ENCODE results near the gene PABPN1L.

PABPN1L gene

DNA sequence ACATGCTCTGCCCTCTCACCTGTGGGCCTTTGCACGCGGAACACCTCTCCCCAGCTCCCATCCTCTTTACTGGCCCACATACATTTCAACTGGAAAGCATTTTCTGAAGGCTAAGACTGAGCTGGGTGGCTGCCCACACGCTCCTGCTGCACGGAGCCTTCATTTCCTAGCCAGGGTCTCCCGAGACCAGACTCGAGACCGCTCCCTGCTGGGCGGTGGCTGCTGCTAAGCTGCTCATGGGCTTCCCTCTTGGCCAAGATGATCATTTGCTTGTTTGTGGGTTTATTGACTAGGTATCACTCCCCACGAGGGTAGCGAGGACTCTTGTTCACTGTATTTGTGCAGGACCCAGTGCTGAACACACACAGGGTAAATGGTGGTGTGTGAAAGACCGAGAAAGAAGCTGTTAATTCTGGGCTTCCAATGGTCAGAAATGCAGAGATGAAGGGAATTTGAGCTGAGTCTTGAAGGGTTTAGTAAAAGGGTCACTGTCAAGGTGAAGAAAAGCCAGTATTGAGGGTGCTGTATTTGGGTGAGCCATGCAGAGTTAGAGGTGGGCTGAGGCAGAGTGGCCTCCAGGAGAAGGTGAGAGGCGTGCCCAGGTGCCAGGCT lies 8.6 kb downstream of the PABPN1L start:
- Mint-ChIP-seq H3K9me3 (ENCODE audit: low read depth) (no peaks in the 10 kb centered on the region), H3K4me3 (peak overlapping the region; percentile 100), H3K27ac (peak overlapping the region; percentile 94), H3K27me3 (no peaks in the 10 kb centered on the region), H3K36me3 (no peaks in the 10 kb centered on the region), H3K4me1 (ENCODE audit: low read depth) (peaks cover 32% of the 10 kb centered on the region)

DNA sequence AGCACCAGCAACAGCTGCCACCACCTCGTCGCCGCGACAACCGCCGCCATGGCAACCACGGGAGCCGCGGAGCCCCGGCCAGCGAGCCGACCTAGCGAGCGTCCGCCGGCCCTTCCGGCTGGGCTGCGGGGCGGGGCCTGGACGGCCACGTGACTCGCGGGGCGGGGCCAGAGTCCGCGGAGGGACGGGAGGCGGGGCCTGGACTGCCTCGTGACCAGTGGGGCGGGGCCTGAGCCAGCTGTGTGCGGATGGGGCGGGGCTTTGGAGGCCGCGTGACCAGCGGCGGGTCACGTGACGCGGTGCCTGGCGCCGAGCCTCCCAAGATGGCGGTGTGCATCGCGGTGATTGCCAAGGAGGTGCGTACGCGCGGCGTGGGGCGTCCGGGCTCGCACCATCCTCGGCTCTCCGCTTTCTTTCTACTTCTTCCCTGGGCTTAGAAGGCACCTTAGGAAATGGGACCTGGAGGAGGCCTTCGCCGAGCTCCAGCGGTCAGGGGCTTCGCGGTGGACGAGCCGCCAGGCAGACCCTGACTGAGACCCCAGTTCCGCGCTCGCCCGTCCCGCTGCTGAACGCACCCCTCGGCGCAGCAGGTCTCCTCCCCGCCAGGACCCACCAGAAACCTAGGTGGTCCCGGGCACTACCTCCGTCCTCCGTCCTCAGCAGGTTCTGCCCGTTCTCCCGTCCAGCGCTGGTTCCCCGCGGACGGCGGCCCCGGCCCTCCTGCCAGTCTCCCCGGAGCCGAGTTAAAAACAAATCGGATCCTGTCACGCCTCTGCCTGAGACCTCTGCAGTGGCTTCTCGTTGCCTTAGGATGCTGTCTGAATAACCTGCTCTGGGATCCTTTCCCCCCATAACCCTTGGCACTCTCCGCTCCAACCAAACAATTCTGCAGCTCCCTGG lies 9.4 kb downstream of the PABPN1L start, which contains the start of the genes GALNS and TRAPPC2L:
Gene GALNS, minus strand, starts transcription at position 120 of the 900 bp plus-strand sequence. Its CDS starts 70 bp downstream, at position 50.
Gene TRAPPC2L, plus strand, starts transcription at position 300 of the 900 bp plus-strand sequence. Its CDS starts 24 bp downstream, at position 324.
- Mint-ChIP-seq H3K27me3 (no peaks in the 10 kb centered on the region), H3K4me3 (peak within 1 kb of the TSS; percentile 100), H3K9me3 (ENCODE audit: low read depth) (no peaks in the 10 kb centered on the region), H3K4me1 (ENCODE audit: low read depth) (peaks cover 34% of the 10 kb centered on the region), H3K27ac (peak within 1 kb of the TSS; percentile 94), H3K36me3 (no peaks in the 10 kb centered on the region)

DNA sequence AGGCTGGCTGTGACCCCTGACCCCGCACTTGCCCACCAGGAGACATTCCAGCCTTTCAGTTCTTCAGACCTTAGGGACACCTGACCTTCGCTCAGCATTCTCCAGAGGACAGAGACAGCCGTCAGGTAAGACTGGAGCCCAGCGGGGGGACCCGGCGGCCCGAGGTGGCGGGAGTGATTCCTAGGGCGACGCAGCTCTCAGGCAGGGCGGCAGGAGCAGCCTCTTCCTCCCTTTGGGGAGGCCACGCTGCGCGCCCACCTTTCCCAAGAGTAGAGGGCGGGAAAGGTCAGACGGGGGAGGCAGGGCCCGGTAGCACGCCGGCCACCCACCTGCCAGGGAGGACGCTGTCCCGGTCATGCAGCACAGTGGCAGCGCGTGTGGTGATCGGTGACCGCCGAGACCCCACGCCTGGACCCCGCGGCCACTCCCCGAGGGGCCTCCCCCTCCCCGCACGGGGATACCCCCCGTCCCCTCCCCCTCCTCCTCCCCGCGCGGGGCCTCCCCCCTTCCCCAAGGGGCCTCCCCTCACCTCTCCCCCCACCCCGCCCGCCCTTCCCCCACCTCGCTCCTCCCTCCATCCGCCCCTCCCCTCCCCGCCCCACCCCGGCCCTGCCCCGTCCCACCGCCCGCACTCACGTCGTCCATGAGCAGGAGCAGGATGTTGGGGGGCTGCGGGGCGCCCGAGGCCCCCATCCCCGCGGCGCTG lies 10.2 kb downstream of the PABPN1L start:
- Mint-ChIP-seq H3K27ac (no peak overlapping the region), H3K36me3 (no peaks in the 10 kb centered on the region), H3K27me3 (no peaks in the 10 kb centered on the region), H3K9me3 (ENCODE audit: low read depth) (no peaks in the 10 kb centered on the region), H3K4me1 (ENCODE audit: low read depth) (peaks cover 34% of the 10 kb centered on the region), H3K4me3 (peak overlapping the region; percentile 79)

DNA sequence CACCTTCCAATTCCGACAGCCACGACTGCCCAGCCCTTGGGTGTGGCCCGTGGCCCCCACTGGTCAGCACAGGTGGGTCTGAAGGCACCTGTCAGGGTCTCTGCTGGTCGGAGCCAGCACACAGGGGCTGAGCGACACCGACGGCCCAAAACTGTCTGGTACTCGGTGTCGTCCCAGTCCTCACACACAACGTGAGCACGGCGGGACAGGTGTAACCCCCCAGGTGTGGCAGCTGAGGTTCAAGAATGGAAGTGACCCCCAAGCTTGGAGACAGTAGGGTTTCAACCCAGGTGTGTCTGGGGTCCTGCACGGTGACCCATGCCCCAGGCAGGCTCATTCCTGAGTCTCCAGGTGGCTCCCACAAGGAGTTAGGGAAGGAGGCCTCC lies 10.7 kb downstream of the PABPN1L start:
- Mint-ChIP-seq H3K4me1 (ENCODE audit: low read depth) (peaks cover 34% of the 10 kb centered on the region), H3K36me3 (no peaks in the 10 kb centered on the region), H3K4me3 (peak overlapping the region; percentile 79), H3K9me3 (ENCODE audit: low read depth) (no peaks in the 10 kb centered on the region), H3K27ac (no peak overlapping the region), H3K27me3 (no peaks in the 10 kb centered on the region)

DNA sequence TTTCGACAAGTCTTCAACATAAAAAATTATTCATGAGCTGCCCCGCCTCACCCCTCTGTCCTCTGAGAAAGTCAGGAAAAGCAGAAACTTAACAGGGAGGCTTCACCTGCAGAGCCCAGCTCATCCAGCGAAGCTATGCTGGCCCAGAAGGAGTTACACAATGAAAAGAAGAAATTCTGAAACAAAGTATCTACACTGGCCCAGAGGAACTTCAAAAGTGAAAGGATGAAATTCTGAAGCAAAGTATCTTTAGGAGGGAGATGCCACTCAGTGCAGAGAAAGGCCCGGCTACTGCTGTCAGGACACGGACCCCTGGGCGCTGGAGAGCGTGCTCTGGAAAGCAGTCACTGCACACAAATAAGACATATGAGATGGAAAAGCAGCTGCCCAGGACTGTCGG lies 11.3 kb downstream of the PABPN1L start:
- peak overlapping the region; percentile 54 for H3K27ac Mint-ChIP-seq
- peak overlapping the region; percentile 79 for H3K4me3 Mint-ChIP-seq
- H3K4me1 Mint-ChIP-seq (ENCODE audit: low read depth): peaks cover 34% of the 10 kb centered on the region
- H3K27me3 Mint-ChIP-seq: no peaks in the 10 kb centered on the region
- H3K36me3 Mint-ChIP-seq: no peaks in the 10 kb centered on the region
- no peaks in the 10 kb centered on the region for H3K9me3 Mint-ChIP-seq (ENCODE audit: low read depth)

DNA sequence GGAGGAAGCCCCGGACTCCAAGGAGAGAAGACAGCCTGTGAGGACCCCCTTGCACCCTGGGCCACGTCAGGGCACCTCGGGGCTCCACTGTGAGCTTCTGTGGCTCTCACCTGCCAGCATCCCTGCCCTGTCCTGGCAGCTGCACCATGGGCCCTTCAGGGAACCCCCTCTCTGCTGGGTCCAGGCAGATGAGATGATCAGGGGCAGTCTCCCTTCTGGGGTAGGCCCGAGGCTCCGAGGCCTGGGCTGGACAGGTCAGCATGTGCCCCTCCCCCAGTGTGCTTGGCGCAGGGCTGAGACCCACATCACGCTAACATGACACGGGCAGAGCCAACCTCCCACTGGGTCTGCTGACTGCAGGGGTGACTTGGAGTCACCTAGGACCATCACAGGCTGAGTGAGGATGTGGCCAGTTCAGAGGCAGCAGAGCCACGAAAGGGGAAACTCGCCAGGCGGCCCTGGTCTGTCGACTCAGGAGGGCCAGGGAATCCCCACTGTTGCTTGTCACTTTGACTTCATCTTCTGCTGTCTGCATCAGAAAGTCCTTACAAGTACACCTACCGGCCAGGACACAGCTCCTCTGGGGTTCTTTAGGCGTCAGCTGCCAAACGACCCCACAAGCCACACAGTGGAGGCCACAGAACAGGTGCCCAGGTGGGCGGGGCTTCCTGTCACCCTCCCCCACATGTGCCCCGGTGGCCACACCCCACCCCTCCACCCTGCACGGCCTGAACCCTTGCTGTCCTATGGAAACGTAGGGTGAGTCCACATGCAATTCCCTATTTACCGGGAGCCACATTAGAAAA lies 12.0 kb downstream of the PABPN1L start:
- Mint-ChIP-seq H3K9me3 (ENCODE audit: low read depth) (no peaks in the 10 kb centered on the region), H3K27me3 (no peaks in the 10 kb centered on the region), H3K4me3 (peak overlapping the region; percentile 79), H3K27ac (no peak overlapping the region), H3K4me1 (ENCODE audit: low read depth) (peaks cover 34% of the 10 kb centered on the region), H3K36me3 (no peaks in the 10 kb centered on the region)

DNA sequence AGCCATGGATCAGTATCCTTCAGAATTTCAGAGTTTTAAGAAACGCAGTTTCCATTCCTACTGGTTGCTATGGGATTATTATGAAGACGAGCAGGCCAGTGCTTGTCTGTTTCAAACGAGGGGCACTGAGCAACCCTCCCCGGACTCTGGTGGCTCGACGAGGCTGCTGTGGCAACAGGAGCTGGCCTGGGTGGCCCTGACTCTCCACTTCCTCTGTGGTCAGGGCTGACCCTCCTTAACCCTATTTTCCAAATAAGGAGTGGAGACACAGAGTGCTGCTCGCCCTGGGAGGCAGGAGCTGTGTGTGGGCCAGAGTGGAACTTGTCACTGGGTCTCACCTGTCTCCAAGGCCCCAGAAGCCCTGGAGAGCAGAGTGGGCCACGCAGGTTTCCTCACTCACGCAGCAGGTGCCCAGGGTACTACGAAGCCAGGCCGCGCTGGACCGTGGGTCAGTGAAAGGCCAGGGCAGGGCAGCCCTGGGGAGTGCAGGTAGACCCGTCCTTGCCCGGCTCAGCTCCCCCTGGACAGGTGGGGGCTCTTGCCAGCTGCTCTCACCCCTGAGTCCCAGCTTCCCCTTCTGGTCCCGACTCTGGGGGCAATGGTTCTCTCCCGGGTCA lies 13.0 kb downstream of the PABPN1L start:
- Mint-ChIP-seq H3K9me3 (ENCODE audit: low read depth) (no peaks in the 10 kb centered on the region), H3K4me1 (ENCODE audit: low read depth) (peaks cover 26% of the 10 kb centered on the region), H3K27ac (no peak overlapping the region), H3K4me3 (no peak overlapping the region), H3K36me3 (no peaks in the 10 kb centered on the region), H3K27me3 (no peaks in the 10 kb centered on the region)

DNA sequence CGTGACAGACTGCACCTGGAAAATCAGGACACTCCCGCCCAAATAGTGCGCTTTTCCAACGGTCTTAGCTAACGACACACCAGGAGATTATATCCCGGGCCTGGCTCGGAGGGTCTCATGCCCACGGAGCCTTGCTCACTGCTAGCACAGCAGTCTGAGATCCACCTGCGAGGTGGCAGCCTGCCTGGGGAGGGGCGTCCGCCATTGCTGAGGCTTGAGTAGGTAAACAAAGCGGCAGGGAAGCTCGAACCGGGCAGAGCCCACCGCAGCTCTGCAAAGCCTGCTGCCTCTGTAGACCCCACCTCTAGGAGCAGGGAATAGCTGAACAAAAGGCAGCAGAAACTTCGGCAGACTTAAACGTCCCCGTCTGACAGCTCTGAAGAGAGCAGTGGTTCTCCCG lies 14.8 kb downstream of the PABPN1L start:
- no peaks in the 10 kb centered on the region for H3K9me3 Mint-ChIP-seq (ENCODE audit: low read depth)
- H3K27ac Mint-ChIP-seq: no peak overlapping the region

DNA sequence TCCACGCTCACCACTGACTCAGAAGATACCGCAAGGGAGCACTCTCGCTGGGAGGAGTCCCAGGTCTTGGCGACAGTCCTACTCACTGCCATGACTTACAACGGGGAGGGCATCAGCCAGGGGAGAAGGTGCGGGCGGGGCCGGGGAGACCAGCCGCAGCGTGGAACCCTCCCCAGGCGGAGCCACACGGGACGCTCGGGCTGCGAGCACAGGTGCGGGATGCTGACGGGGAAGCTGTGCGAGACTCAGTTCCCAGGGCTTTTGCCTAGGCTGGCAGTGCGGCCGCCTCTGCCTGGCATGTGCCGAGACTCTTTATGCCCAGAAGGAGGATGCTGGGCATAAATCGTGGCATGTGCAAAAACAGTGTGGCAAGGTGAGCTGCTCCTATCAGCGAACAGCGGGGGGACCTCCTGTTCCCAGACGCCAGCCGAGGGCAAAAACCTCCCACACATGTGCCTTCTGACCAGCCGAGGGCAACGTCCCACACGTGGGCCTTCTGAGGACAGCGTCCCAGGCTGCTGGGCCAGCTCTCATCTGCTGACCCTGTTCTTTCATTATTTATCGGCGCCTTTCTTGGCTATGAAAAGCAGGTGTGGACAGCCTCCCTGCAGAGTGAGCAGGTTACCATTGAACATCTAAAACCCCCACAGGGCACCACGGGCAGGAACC lies 15.8 kb downstream of the PABPN1L start:
- no peak overlapping the region for H3K4me3 Mint-ChIP-seq

More for the DNA sequence above, 14.8 kb downstream of the PABPN1L start:
- H3K36me3 Mint-ChIP-seq: no peaks in the 10 kb centered on the region
- H3K4me1 Mint-ChIP-seq (ENCODE audit: low read depth): peaks cover 16% of the 10 kb centered on the region
- no peak overlapping the region for H3K4me3 Mint-ChIP-seq
- H3K27me3 Mint-ChIP-seq: no peaks in the 10 kb centered on the region

DNA sequence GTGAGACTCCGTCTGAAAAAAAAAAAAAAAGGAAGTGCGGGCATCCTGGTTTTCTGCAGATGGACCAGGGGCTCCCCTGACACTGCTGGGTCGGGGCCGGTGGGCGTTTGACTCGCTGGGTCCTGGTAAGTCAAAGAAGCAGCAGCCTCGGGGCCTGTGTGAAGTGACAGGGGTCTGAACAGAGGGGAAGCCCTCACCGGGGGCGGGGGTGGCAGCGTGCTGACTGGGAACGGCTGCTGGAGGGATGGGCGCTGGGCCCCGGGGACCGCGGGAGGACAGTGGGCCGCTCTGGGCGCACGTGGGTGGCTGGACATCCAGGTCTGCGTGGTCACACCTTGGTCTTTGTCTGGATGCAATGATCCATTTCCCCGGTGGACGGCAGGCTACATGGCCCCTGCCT lies 17.9 kb downstream of the PABPN1L start:
- H3K27ac Mint-ChIP-seq: no peak overlapping the region
- H3K27me3 Mint-ChIP-seq: no peaks in the 10 kb centered on the region
- peaks cover 2% of the 10 kb centered on the region for H3K4me1 Mint-ChIP-seq (ENCODE audit: low read depth)
- H3K36me3 Mint-ChIP-seq: no peaks in the 10 kb centered on the region
- H3K9me3 Mint-ChIP-seq (ENCODE audit: low read depth): no peaks in the 10 kb centered on the region
- no peak overlapping the region for H3K4me3 Mint-ChIP-seq

More for the DNA sequence above, 15.8 kb downstream of the PABPN1L start:
- H3K9me3 Mint-ChIP-seq (ENCODE audit: low read depth): no peaks in the 10 kb centered on the region
- H3K4me1 Mint-ChIP-seq (ENCODE audit: low read depth): peaks cover 12% of the 10 kb centered on the region
- no peak overlapping the region for H3K27ac Mint-ChIP-seq
- H3K27me3 Mint-ChIP-seq: no peaks in the 10 kb centered on the region
- no peaks in the 10 kb centered on the region for H3K36me3 Mint-ChIP-seq

DNA sequence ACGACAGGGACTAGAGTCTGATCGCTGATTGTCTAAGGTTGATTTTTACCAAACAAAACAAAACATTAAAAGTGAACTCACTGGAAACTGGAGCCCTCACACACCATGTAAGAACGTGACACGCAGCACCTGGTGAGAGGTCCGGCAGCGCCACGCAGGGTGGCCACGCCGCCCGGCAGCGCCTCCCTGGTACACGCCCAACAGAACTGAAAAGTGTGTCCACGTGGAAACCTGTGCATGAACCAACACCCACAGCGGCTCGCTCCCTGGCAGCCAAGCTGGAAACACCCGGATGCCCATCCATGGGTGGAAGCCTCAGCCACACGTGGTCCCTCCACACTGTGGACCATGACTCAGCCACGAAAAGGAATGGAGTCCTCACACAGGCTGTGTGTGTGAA lies 18.8 kb downstream of the PABPN1L start:
- no peaks in the 10 kb centered on the region for H3K36me3 Mint-ChIP-seq

DNA sequence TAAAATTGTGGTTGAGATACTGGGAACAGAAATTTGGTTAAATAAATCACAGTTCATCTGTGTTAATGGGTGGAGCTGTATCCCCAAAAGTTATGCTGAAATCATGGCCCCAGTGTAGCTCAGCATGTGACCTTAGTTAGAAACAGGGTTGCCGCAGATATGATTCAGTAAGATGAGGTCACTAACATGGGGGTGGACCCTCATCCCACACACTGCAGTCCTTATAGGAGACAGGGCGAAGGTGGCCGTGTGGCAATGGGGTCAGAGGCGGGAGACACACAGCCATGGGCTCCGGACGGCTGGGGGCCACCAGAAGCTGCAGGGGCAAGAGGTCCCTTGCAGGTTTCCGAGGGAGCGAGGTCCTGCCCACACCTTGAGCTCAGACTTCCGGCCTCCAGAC lies 20.4 kb downstream of the PABPN1L start:
- H3K4me1 Mint-ChIP-seq (ENCODE audit: low read depth): no peaks in the 10 kb centered on the region
- H3K36me3 Mint-ChIP-seq: no peaks in the 10 kb centered on the region
- H3K27me3 Mint-ChIP-seq: no peaks in the 10 kb centered on the region
- no peaks in the 10 kb centered on the region for H3K9me3 Mint-ChIP-seq (ENCODE audit: low read depth)
- no peak overlapping the region for H3K27ac Mint-ChIP-seq
- no peak overlapping the region for H3K4me3 Mint-ChIP-seq

More for the DNA sequence above, 18.8 kb downstream of the PABPN1L start:
- Mint-ChIP-seq H3K4me1 (ENCODE audit: low read depth) (peaks cover 2% of the 10 kb centered on the region), H3K9me3 (ENCODE audit: low read depth) (no peaks in the 10 kb centered on the region), H3K4me3 (no peak overlapping the region), H3K27me3 (no peaks in the 10 kb centered on the region), H3K27ac (no peak overlapping the region)

DNA sequence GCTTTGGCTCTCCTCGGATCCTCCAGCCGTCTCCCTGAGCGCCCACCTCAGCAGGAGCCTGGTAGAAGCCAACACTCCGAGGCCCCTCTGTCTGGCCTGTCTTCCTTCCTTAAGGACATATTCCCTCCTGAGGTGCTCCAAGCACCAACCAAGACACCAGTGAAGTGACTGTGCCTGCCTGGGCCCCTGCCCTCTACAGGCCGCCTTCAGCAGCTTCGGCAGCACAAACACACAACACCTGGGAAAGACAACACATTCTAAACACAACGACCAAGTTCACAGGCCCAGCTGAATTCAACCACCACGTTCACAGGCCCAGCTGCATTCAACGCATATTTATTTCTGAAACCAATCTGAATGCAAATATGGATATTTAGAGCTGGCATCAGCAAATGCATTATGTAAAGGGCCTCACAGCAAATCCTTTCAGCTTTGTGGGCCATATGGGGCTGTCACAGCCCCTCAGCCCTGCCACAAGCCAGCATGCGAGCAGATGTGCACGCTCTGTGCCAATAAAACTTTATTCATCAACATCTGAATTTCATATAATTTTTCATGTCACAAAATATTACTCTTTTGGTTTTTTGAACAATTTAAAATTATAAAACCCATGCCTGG lies 21.9 kb downstream of the PABPN1L start:
- Mint-ChIP-seq H3K36me3 (no peaks in the 10 kb centered on the region), H3K27ac (no peak overlapping the region), H3K27me3 (no peaks in the 10 kb centered on the region), H3K9me3 (ENCODE audit: low read depth) (no peaks in the 10 kb centered on the region), H3K4me3 (no peak overlapping the region), H3K4me1 (ENCODE audit: low read depth) (no peaks in the 10 kb centered on the region)

Data from activated naive CD8-positive, alpha-beta T cell (primary cell).